GM15510 (cell line): Measurements from ENCODE around the gene RCAN2.

ENCODE experiments used
- POLR2A ChIP-seq: IDR thresholded peaks from 3 replicates; pipeline ENCODE4 v1.6.1; 2011; ENCODE audit warnings: borderline replicate concordance; ENCODE audit not compliant: insufficient read length; ENCODE audit errors: extremely low read depth

Gene RCAN2

DNA sequence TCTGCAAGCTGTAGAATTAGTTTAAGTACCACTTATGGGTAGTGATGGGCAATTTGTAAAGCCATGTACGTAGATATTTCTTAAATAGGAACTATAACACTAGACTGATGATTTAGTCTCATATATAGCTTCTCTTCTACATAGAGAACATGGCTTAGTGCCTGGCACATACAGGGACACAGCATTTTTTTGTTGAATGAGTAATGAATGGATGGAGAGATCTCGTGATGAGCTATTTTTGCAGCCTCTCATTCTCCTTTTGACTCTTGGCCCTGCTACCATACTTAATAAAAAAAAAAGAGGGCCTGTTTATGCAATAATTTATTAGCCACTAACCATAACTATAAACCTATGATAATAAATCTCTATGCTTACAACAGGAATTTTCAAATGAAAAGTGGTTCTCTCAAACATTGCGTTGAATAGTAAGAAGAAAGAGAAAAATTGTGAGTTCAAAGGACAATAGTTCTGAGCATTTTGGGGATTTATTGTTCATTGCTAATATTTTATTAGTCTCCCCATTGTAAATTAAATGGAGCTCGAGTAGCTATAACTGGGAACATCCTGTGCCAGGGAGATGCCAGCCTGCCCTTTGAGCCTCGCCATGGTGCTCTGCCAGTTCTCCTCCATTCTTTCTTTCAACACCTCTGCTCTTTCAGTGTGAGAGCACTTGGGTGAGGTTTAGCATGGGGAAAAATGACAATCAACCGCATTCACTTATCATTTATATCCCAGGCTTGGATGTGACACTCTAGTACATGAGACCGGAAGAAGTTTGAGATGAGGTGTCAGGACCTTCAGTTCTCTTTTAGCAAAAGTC is 14.7 kb upstream of the RCAN2 start:
- no peak for TF ChIP-seq POLR2A

GRCh38 chr6:46504242-46504641 is 13.0 kb upstream of the RCAN2 start:
- no peak for TF ChIP-seq POLR2A

DNA sequence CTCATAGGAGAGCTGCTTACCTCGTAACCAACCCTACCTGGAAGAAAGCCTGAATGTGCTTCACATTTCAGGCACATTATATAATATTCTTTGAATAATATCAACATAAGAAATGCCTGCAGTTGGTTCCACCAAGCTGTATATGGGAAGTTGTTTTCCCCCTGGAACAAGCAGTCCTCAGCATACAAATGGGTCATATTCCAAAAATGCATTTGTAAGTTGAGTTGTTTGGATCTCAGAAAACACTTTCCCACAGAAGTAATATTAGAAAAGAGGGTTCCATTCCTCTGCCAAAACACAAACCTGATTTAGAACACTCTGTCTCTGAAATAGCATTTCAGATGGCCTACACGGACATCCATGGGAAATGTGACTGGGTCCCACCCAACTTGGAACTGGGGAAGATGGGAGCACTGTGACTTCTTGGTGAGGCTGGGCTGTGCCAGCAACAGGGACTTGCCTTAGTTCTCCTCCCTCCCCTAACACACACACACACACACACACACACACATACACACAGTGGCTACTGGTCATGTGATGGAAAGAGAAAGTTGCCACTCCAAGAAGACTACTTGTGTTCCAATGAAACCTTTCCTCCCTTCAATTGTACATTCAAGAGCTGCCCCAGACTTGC is 11.4 kb upstream of the RCAN2 start:
- no peak for TF ChIP-seq POLR2A

DNA sequence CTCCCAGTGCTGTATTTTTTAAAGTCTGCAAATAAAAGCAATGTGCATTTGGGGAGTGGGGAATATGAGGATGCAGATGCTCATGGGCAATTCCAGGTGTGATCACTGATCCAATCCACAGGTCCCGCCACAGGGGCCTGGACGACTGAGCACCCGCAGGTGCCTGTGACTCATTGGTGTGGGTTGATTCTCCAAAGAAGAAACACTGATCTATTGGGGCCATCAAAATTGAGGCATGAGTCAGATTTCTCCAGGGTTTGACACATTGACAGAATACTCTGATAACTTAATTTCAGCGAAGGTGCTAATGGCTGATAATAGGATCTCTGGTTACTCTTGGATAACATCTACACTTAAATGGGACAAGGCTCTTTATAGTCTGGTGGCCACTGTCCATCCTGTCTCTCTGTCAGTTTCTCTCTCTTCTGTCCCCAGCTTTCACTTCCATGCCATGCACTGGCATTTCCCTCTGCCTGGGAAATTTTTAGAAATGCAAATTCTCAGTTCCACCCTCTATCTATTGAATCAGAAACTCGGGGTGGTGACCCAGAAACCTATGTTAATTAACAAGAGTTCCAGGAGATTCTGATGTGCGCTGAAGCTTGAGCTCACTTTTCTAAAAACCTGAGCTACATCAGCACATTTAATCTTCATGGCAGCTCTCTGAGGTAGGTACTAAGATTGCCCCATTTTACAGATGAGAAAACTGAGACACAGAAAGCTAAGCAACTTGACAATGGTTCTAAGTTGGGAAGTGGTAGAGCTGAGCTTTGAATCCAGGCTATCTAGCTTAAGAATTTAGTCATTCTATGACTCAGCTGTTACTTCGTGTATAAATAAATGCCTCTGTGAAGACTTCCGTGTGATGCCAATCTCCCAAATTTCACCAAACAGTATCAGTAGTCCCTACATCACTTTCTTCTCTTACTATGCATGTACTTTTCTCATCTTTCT is 10.2 kb upstream of the RCAN2 start:
- no peak for TF ChIP-seq POLR2A

- no peak for TF ChIP-seq POLR2A
These were observed 9.1 kb upstream of the RCAN2 start for GRCh38 chr6:46500382-46500781.

- no peak for TF ChIP-seq POLR2A
These were observed 639 bp upstream of the RCAN2 start for GRCh38 chr6:46491628-46492547.

DNA sequence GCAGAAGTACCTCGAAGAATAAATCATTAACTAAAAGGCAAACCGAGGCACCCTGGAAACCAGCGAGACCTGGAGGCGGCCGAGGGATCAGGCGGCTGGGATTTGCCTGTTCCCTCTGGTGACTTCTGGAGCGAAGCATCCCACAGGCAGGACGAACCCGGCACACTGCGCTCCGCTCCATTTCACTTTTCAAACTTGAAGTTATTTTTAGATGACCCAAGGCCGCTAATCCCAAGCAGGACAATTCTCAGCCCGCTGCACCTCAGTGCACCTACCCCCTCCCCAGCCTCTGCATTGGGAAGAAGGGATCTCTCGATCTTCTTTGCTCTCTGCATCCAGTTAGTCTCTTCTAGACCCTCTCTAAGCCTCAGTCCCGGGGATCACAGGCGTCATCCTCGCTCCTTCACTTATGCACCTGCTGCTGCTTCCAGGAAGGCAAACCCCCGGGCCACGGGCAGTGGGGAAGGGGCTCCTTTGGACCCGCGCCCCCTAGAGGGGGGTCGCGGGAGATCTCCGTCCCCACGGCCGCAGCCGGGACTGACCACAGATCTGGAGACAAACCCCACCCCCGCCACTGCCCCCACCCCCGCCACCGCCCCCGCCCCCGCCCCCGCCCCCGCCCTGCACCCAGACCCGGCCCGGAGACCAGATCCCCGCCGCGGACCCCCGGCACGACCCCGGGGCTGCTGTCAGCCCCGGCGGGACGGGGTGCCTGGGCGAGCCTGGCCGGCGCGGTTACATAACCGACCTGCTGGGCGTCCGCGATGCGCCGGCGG is 636 bp downstream of the RCAN2 start:
- no peak for TF ChIP-seq POLR2A

- no peak for TF ChIP-seq POLR2A
These were observed 5.1 kb downstream of the RCAN2 start for GRCh38 chr6:46486181-46486580.

DNA sequence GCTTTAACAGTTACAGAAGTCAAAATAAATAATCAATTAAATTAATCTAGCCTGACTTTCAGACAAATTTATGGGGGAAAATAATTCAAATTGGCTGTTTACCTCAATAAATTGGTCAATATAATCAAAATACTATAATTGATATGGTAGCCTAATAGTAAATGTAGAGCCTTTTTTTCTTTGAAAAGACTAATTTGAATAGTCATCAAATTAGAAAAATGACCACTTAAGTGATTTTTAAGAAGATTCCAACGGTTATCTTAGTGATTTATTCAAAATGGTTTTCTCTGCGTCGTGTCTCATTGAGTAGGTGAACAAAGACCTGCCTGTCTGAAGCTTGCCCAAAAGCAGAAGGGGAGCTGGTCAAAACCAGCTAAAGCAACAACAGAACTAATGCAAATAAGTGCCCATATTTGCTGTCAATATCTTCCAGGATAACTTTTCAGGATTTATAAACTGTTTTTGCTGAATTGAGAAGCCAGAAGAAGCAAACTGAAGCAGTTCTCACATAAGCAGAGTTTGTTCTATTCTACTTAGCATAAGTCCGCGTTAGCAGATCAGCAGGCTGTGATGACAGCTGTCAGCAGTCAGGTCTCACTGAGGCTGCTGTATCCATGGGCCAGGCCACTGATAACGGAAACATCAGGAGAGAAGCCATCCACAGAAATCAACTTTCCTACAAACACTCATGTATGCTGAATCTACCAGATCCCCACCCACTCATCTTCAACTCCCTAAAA is 7.0 kb downstream of the RCAN2 start:
- no peak for TF ChIP-seq POLR2A

- TF ChIP-seq POLR2A: no peak
These were observed 14.9 kb downstream of the RCAN2 start for GRCh38 chr6:46476301-46476700.

DNA sequence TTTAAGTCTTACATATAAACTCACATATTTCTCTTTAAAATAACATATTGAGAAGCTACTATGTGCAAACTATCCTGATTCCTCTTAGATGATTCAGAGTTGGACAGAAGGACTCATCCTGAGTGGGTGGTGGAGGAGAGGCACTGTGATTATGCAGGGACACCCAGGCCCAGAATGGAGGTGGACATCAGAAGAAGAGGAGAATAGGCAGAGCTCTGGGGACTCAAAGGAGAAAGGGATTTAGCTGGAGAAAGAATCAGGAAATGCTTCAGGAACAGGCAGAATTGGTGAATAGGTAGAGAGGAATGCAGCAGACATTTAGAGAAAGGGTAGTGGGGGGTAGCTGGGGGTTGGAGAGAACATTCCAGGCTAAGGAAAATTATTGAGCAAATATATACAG is 17.4 kb downstream of the RCAN2 start:
- no peak for TF ChIP-seq POLR2A

DNA sequence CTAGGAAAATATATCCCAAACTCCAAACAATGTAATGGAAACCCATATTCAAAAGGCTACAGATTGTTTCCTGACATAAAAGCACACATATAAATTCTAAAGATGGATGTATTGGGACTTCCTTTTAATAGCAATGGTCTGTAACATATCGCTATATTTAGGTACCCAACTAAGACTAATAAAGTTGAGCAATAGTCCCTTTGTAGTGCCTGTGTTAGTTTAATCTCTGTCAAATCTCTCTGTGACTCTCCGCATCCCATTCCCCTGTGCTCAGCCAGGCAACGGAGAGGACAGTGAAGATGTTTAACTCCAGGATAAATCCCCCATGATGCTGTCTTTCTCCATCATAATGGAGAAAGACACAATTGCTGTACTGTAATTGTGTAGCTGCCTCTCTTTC is 19.0 kb downstream of the RCAN2 start:
- no peak for TF ChIP-seq POLR2A

GRCh38 chr6:46469021-46469420 is 22.2 kb downstream of the RCAN2 start:
- no peak for TF ChIP-seq POLR2A
